ENCODE results near the gene ATP5MG.

Gene ATP5MG

GRCh38 chr11:118449316-118449918 lies 48.0 kb downstream of the ATP5MG start:
- no peak overlapping the region for H3K4me3 ChIP-seq (ENCODE audit: low read depth, low read length)
- no peaks in the 10 kb centered on the region for H3K27me3 ChIP-seq
- peaks cover 23% of the 10 kb centered on the region for H3K36me3 ChIP-seq
- H3K9me3 ChIP-seq = no peaks in the 10 kb centered on the region
- no peaks in the 10 kb centered on the region for H3K4me1 ChIP-seq
- DNase-seq = no peak
- TF ChIP-seq, protein P1, sequence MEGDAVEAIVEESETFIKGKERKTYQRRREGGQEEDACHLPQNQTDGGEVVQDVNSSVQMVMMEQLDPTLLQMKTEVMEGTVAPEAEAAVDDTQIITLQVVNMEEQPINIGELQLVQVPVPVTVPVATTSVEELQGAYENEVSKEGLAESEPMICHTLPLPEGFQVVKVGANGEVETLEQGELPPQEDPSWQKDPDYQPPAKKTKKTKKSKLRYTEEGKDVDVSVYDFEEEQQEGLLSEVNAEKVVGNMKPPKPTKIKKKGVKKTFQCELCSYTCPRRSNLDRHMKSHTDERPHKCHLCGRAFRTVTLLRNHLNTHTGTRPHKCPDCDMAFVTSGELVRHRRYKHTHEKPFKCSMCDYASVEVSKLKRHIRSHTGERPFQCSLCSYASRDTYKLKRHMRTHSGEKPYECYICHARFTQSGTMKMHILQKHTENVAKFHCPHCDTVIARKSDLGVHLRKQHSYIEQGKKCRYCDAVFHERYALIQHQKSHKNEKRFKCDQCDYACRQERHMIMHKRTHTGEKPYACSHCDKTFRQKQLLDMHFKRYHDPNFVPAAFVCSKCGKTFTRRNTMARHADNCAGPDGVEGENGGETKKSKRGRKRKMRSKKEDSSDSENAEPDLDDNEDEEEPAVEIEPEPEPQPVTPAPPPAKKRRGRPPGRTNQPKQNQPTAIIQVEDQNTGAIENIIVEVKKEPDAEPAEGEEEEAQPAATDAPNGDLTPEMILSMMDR (IDR thresholded peaks at IDR 0.05; ENCODE audit: low read depth, low read length) = no peak

- H3K9me3 ChIP-seq = no peaks in the 10 kb centered on the region
- H3K4me3 ChIP-seq (ENCODE audit: low read depth, low read length) = no peak overlapping the region
- H3K36me3 ChIP-seq = peaks cover 21% of the 10 kb centered on the region
- H3K27me3 ChIP-seq = no peaks in the 10 kb centered on the region
- TF ChIP-seq, protein P1 (IDR thresholded peaks at IDR 0.05; ENCODE audit: low read depth, low read length) = no peak
- H3K4me1 ChIP-seq = no peaks in the 10 kb centered on the region
- no peak for DNase-seq
These were observed 49.0 kb downstream of the ATP5MG start for GRCh38 chr11:118450451-118450850.

All from BE2C (cell line).